Muscle layer of colon (tissue), 2 donors: ENCODE data around the gene ANAPC16.
"Not testable (repeated sequence)": the region's sequence is repeated elsewhere in the genome, so short reads cannot be mapped to it uniquely, and the experiment has no call there.

Experiments
- H3K27ac ChIP-seq: one replicate; pipeline ENCODE4 v1.7.0; 2013; ENCODE audit warnings: low read depth, mild to moderate bottlenecking, low read length, moderate library complexity
- H3K27me3 ChIP-seq, 2 donors: one replicate each; pipeline ENCODE4 v1.7.0; 2013; ENCODE audit warnings: low read length in 2 of 2, mild to moderate bottlenecking in 2 of 2; ENCODE audit not compliant: insufficient read depth in 2 of 2, control insufficient read depth in 1 of 2
- H3K36me3 ChIP-seq: one replicate; pipeline ENCODE4 v1.7.0; 2013; ENCODE audit warnings: mild to moderate bottlenecking, low read length; ENCODE audit not compliant: insufficient read depth
- H3K4me1 ChIP-seq: one replicate; pipeline ENCODE4 v1.7.0; 2013; ENCODE audit warnings: mild to moderate bottlenecking, low read length; ENCODE audit not compliant: insufficient read depth
- H3K4me3 ChIP-seq, 2 donors: one replicate each; pipeline ENCODE4 v1.7.0; 2013; ENCODE audit warnings: low read length in 2 of 2, low read depth in 1 of 2, mild to moderate bottlenecking in 1 of 2, moderate library complexity in 1 of 2
- H3K9ac ChIP-seq: one replicate; pipeline ENCODE4 v1.7.0; 2013; ENCODE audit warnings: low read length
- H3K9me3 ChIP-seq: one replicate; pipeline ENCODE4 v1.7.0; 2013; ENCODE audit warnings: mild to moderate bottlenecking, low read length
- donor health status: abdominal sarcoma.
- donor health status: Adenocarcinoma of cecum.

The ANAPC16 gene

GRCh38 chr10:72277340-72277995 is 61.7 kb downstream of the ANAPC16 start:
- Histone ChIP-seq H3K9ac (no peak overlapping the region), H3K4me1 (peaks cover 15% of the 10 kb centered on the region), H3K27ac (no peak overlapping the region), H3K36me3 (no peaks in the 10 kb centered on the region), H3K9me3 (no peaks in the 10 kb centered on the region), H3K27me3 (no peaks in the 10 kb centered on the region), H3K4me3 (no peak overlapping the region)

- no peak overlapping the region for H3K9ac ChIP-seq
Measured at GRCh38 chr10:72277996-72278667, 62.3 kb downstream of the ANAPC16 start.

GRCh38 chr10:72278668-72279393 is 63.0 kb downstream of the ANAPC16 start:
- no peaks in the 10 kb centered on the region for H3K27me3 ChIP-seq
- H3K27ac ChIP-seq: no peak overlapping the region

More at GRCh38 chr10:72277996-72278667, 62.3 kb downstream of the ANAPC16 start:
- Histone ChIP-seq H3K4me3 (no peak overlapping the region), H3K27me3 (no peaks in the 10 kb centered on the region), H3K4me1 (peaks cover 15% of the 10 kb centered on the region), H3K36me3 (no peaks in the 10 kb centered on the region), H3K9me3 (no peaks in the 10 kb centered on the region), H3K27ac (no peak overlapping the region)

GRCh38 chr10:72279587-72279986 is 63.8 kb downstream of the ANAPC16 start:
- not testable (repeated sequence) for H3K4me3 ChIP-seq, H3K36me3 ChIP-seq, H3K9me3 ChIP-seq, H3K27me3 ChIP-seq, H3K9ac ChIP-seq, H3K27ac ChIP-seq
- peaks cover 15% of the 10 kb centered on the region for H3K4me1 ChIP-seq

More at GRCh38 chr10:72278668-72279393, 63.0 kb downstream of the ANAPC16 start:
- Histone ChIP-seq H3K36me3 (no peaks in the 10 kb centered on the region), H3K4me3 (no peak overlapping the region), H3K9me3 (no peaks in the 10 kb centered on the region), H3K4me1 (peaks cover 15% of the 10 kb centered on the region), H3K9ac (no peak overlapping the region)

- Histone ChIP-seq H3K4me1 (peaks cover 5% of the 10 kb centered on the region), H3K36me3 (no peaks in the 10 kb centered on the region), H3K9me3 (no peaks in the 10 kb centered on the region), H3K27ac (no peak overlapping the region), H3K9ac (no peak overlapping the region), H3K27me3 (no peaks in the 10 kb centered on the region), H3K4me3 (no peak overlapping the region)
Measured at GRCh38 chr10:72283131-72283530, 67.3 kb downstream of the ANAPC16 start.
